Uterus (tissue), 4 donors: ENCODE results near the gene SPIRE2. TPM values are rescaled to one million over a fixed set of nuclear protein-coding genes. Genes with fewer than 3 reads are reported as not detected.

Experiments
- DNase-seq, 2 donors: peaks; one replicate each; pipeline ENCODE4 v3.0.0-alpha.2; 2019 to 2020
- H3K27ac ChIP-seq, 2 donors: fragments of 200-600 bp; sonication (generic); 1 replicate in 1 of 2; 2 replicates in 1 of 2; pipeline ENCODE4 v1.5.1; 2016 to 2018
- H3K27me3 ChIP-seq, 2 donors: fragments of 200-600 bp; sonication (generic); one replicate each; pipeline ENCODE4 v1.5.1; 2018 to 2019; ENCODE audit warnings: control low read depth in 1 of 2
- H3K36me3 ChIP-seq, 2 donors: fragments of 200-600 bp; sonication (generic); one replicate each; pipeline ENCODE4 v1.5.1; 2019; ENCODE audit warnings: control low read depth in 1 of 2
- H3K4me1 ChIP-seq, 2 donors: fragments of 200-600 bp; sonication (generic); one replicate each; pipeline ENCODE4 v1.5.1; 2018 to 2019; ENCODE audit warnings: control low read depth in 1 of 2
- H3K4me3 ChIP-seq, 2 donors: fragments of 200-600 bp; sonication (generic); 1 replicate in 1 of 2; 2 replicates in 1 of 2; pipeline ENCODE4 v1.5.1; 2018 to 2019; ENCODE audit warnings: mild to moderate bottlenecking in 1 of 2
- H3K9me3 ChIP-seq, 2 donors: fragments of 200-600 bp; sonication (generic); one replicate each; pipeline ENCODE4 v1.5.1; 2019; ENCODE audit warnings: control low read depth in 1 of 2
- CTCF ChIP-seq, 4 experiments: fragments of 200-600 bp in 2 of 4; fragments of 450-650 bp in 2 of 4; sonication (generic) in 2 of 4; IDR thresholded peaks; one replicate each; pipeline ENCODE4 v1.5.1; 2016 to 2019; ENCODE audit warnings: antibody characterized with exemption in 4 of 4, mild to moderate bottlenecking in 2 of 4, moderate library complexity in 1 of 4
- POLR2A ChIP-seq, 2 donors: fragments of 450-650 bp; IDR thresholded peaks; one replicate each; pipeline ENCODE4 v1.6.1; 2016; ENCODE audit warnings: antibody characterized with exemption in 2 of 2, mild to moderate bottlenecking in 1 of 2, moderate library complexity in 1 of 2
- intact Hi-C: fragments of 100-400 bp; cut with DNase I; formaldehyde crosslinking; loops from one replicate; pipeline ENCODE4 v1.15.1; 2023; ENCODE audit warnings: low total_unique reads
- total RNA-seq, 4 donors: library from RNA; depleted of rRNA in 3 of 4; stranded (reverse); fragments of >200 nt in 3 of 4; gene quantifications; one replicate each; pipeline versions ENCODE4 v1.1.0 to v1.2.4, GENCODE V29; 2014 to 2023
- donor health status: DM: yes; HTN: yes; CAD: no.

SPIRE2 gene
- total RNA-seq, 4 donors from 2014 or later, result 1.2 to 7.5 (median 3.3) TPM

- H3K4me1 ChIP-seq, result no peaks in the 10 kb centered on the region
- no peak overlapping the region for H3K27ac ChIP-seq
- TF ChIP-seq POLR2A (IDR thresholded peaks at IDR 0.05) (no peak), CTCF (IDR thresholded peaks at IDR 0.05) (no peak)
- H3K36me3 ChIP-seq, result no peaks in the 10 kb centered on the region
- DNase-seq, result no peak
- intact Hi-C loops, result no loop called here
- H3K9me3 ChIP-seq, result no peaks in the 10 kb centered on the region
- H3K4me3 ChIP-seq, result no peak overlapping the region
- no peaks in the 10 kb centered on the region for H3K27me3 ChIP-seq
These were observed 8.8 kb downstream of the SPIRE2 start for GRCh38 chr16:89837014-89837546.

GRCh38 chr16:89841275-89841674 lies 13.0 kb downstream of the SPIRE2 start:
- TF ChIP-seq CTCF (IDR thresholded peaks at IDR 0.05) (no peak), POLR2A (IDR thresholded peaks at IDR 0.05) (no peak)
- H3K27me3 ChIP-seq, result no peaks in the 10 kb centered on the region
- no peaks in the 10 kb centered on the region for H3K36me3 ChIP-seq
- no peak overlapping the region for H3K4me3 ChIP-seq
- H3K9me3 ChIP-seq, result no peaks in the 10 kb centered on the region
- H3K27ac ChIP-seq, result no peak overlapping the region
- H3K4me1 ChIP-seq, result no peaks in the 10 kb centered on the region
- DNase-seq, result no peak
- intact Hi-C loops, result no loop called here

- Histone ChIP-seq H3K36me3 (no peaks in the 10 kb centered on the region), H3K4me1 (no peaks in the 10 kb centered on the region), H3K9me3 (no peaks in the 10 kb centered on the region), H3K27ac (no peak overlapping the region), H3K27me3 (no peaks in the 10 kb centered on the region), H3K4me3 (no peak overlapping the region)
- TF ChIP-seq CTCF (IDR thresholded peaks at IDR 0.05) (no peak), POLR2A (IDR thresholded peaks at IDR 0.05) (no peak)
- no peak for DNase-seq
- intact Hi-C loops, result no loop called here
These were observed 14.5 kb downstream of the SPIRE2 start for GRCh38 chr16:89842471-89843408.

GRCh38 chr16:89843409-89844350 lies 15.4 kb downstream of the SPIRE2 start:
- no peak overlapping the region for H3K27ac ChIP-seq
- no peak overlapping the region for H3K4me3 ChIP-seq
- intact Hi-C loops, result no loop called here
- no peaks in the 10 kb centered on the region for H3K4me1 ChIP-seq
- TF ChIP-seq CTCF (IDR thresholded peaks at IDR 0.05), result no peak
- TF ChIP-seq POLR2A (IDR thresholded peaks at IDR 0.05), result no peak
- no peaks in the 10 kb centered on the region for H3K36me3 ChIP-seq
- H3K27me3 ChIP-seq, result no peaks in the 10 kb centered on the region
- H3K9me3 ChIP-seq, result no peaks in the 10 kb centered on the region
- DNase-seq, result no peak
